ENCODE results near the gene SUCLG2.

- TF ChIP-seq CTCF (IDR thresholded peaks at IDR 0.05) (no peak), POLR2AphosphoS5 (IDR thresholded peaks at IDR 0.05; ENCODE audit: insufficient read depth in 1 of 2, low read depth in 1 of 2) (peak in 1 of 2 donors; percentile 24), POLR2A (IDR thresholded peaks at IDR 0.05) (peak in 1 of 2 donors; percentile 1)
Observed at GRCh38 chr3:67654844-67655177, 399 bp upstream of the SUCLG2 start.
